Liver (tissue), 9 donors: ENCODE results near the gene MTMR12. TPM values are rescaled to one million over a fixed set of nuclear protein-coding genes. Genes with fewer than 3 reads are reported as not detected.

Experiments
- DNase-seq: peaks from one replicate; pipeline ENCODE4 v3.0.0-alpha.2; 2017; ENCODE audit warnings: low spot score
- H3K27ac ChIP-seq, 2 donors: one replicate each; pipeline ENCODE4 v1.7.0; 2013; ENCODE audit warnings: inconsistent platforms in 2 of 2, low read length in 2 of 2, control low read depth in 1 of 2, low read depth in 1 of 2, mild to moderate bottlenecking in 1 of 2
- H3K27me3 ChIP-seq, 4 donors: one replicate each; pipeline versions ENCODE4 v1.6.1 to v1.7.0; 2013; ENCODE audit warnings: low read length in 3 of 4, inconsistent platforms in 1 of 4, mild to moderate bottlenecking in 1 of 4, moderate library complexity in 1 of 4; ENCODE audit not compliant: control insufficient read depth in 4 of 4, insufficient read depth in 4 of 4
- H3K36me3 ChIP-seq, 4 donors: one replicate each; pipeline versions ENCODE4 v1.6.1 to v1.7.0; 2013; ENCODE audit warnings: low read length in 3 of 4, mild to moderate bottlenecking in 3 of 4, low read depth in 1 of 4, moderate library complexity in 1 of 4; ENCODE audit not compliant: control insufficient read depth in 4 of 4, insufficient read depth in 3 of 4
- H3K4me1 ChIP-seq, 4 donors: one replicate each; pipeline versions ENCODE4 v1.6.1 to v1.7.0; 2013; ENCODE audit warnings: low read length in 3 of 4, mild to moderate bottlenecking in 3 of 4, moderate library complexity in 1 of 4; ENCODE audit not compliant: control insufficient read depth in 4 of 4, insufficient read depth in 4 of 4
- H3K4me3 ChIP-seq, 3 donors: one replicate each; pipeline versions ENCODE4 v1.6.1 to v1.7.0; 2013; ENCODE audit warnings: low read length in 3 of 3, control low read depth in 1 of 3, low read depth in 1 of 3, mild to moderate bottlenecking in 1 of 3
- H3K9ac ChIP-seq, 2 donors: one replicate each; pipeline ENCODE4 v1.7.0; 2013; ENCODE audit warnings: low read length in 2 of 2, mild to moderate bottlenecking in 2 of 2, moderate library complexity in 2 of 2, control low read depth in 1 of 2, low read depth in 1 of 2
- H3K9me3 ChIP-seq, 4 donors: one replicate each; pipeline versions ENCODE4 v1.6.1 to v1.7.0; 2013; ENCODE audit warnings: low read length in 3 of 4; ENCODE audit not compliant: control insufficient read depth in 4 of 4
- ATF3 ChIP-seq: IDR thresholded peaks from 2 replicates; pipeline ENCODE4 v1.6.1; 2016; ENCODE audit warnings: antibody characterized with exemption
- CTCF ChIP-seq: fragments of 150-350 bp; IDR thresholded peaks from 2 replicates; pipeline ENCODE4 v1.5.1; 2017; ENCODE audit warnings: improper control_type of control experiment, low read depth, low read length; ENCODE audit not compliant: missing input control
- EGR1 ChIP-seq, 2 donors: IDR thresholded peaks; 2 replicates each; pipeline ENCODE4 v1.6.1; 2016 to 2018; ENCODE audit warnings: antibody characterized with exemption in 2 of 2, low read depth in 2 of 2
- FOXA1 ChIP-seq: IDR thresholded peaks from 2 replicates; pipeline ENCODE4 v1.6.1; 2016; ENCODE audit warnings: antibody characterized with exemption
- FOXA2 ChIP-seq: IDR thresholded peaks from 2 replicates; pipeline ENCODE4 v1.6.1; 2016; ENCODE audit warnings: antibody characterized with exemption
- GABPA ChIP-seq, 2 donors: IDR thresholded peaks in 1 of 2; conservative IDR thresholded peaks in 1 of 2; 2 replicates each; pipeline ENCODE4 v1.6.1; 2016; ENCODE audit warnings: antibody characterized with exemption in 2 of 2, mild to moderate bottlenecking in 1 of 2, moderate library complexity in 1 of 2
- HNF4A ChIP-seq, 2 donors: conservative IDR thresholded peaks; 2 replicates each; pipeline ENCODE4 v1.6.1; 2016; ENCODE audit warnings: antibody characterized with exemption in 2 of 2, mild to moderate bottlenecking in 2 of 2
- HNF4G ChIP-seq: IDR thresholded peaks from 2 replicates; pipeline ENCODE4 v1.6.1; 2016; ENCODE audit warnings: antibody characterized with exemption
- JUND ChIP-seq, 2 donors: IDR thresholded peaks; 2 replicates each; pipeline ENCODE4 v1.6.1; 2016; ENCODE audit warnings: antibody characterized with exemption in 2 of 2
- NR2F2 ChIP-seq: IDR thresholded peaks from 2 replicates; pipeline ENCODE4 v1.6.1; 2016; ENCODE audit warnings: antibody characterized with exemption
- RAD21 ChIP-seq, 2 donors: IDR thresholded peaks; 2 replicates each; pipeline ENCODE4 v1.6.1; 2016; ENCODE audit warnings: antibody characterized with exemption in 2 of 2, mild to moderate bottlenecking in 2 of 2
- RXRA ChIP-seq, 2 donors: IDR thresholded peaks; 2 replicates each; pipeline ENCODE4 v1.6.1; 2017 to 2018; ENCODE audit warnings: antibody characterized with exemption in 2 of 2, mild to moderate bottlenecking in 1 of 2
- SP1 ChIP-seq: IDR thresholded peaks from 2 replicates; pipeline ENCODE4 v1.6.1; 2018; ENCODE audit warnings: antibody characterized with exemption, mild to moderate bottlenecking
- TAF1 ChIP-seq: conservative IDR thresholded peaks from 2 replicates; pipeline ENCODE4 v1.6.1; 2016; ENCODE audit warnings: antibody characterized with exemption, mild to moderate bottlenecking
- YY1 ChIP-seq: IDR thresholded peaks from 2 replicates; pipeline ENCODE4 v1.6.1; 2016; ENCODE audit warnings: antibody characterized with exemption, mild to moderate bottlenecking
- WGBS: extraction: QIAGEN DNeasy Blood & Tissue Kit; methylation state at CpG from one replicate; pipeline ENCODE4 v1.1.7; 2013; 5-methylcytosine and 5-hydroxymethylcytosine counted together
- polyA plus RNA-seq, 2 donors: library from polyadenylated mRNA; stranded (reverse) in 1 of 2; unstranded in 1 of 2; fragments of 200-250 nt in 1 of 2; fragments of >200 nt in 1 of 2; fragmentation: Nextera tagmentation in 1 of 2; extraction: Ambion mirVana in 1 of 2; gene quantifications; one replicate each; pipeline versions ENCODE4 v1.2.1 to v1.2.3, GENCODE V29; 2013 to 2015
- total RNA-seq, 2 donors: library from RNA; depleted of rRNA; stranded (reverse); fragments of >200 nt; gene quantifications; one replicate each; pipeline ENCODE4 v1.2.3, GENCODE V29; 2014
- TF ChIP-seq, protein P1 (sequence below): IDR thresholded peaks from 2 replicates; pipeline ENCODE4 v1.6.1; 2016; ENCODE audit warnings: antibody characterized with exemption
- TF ChIP-seq, protein P2 (sequence below): IDR thresholded peaks from 2 replicates; pipeline ENCODE4 v1.6.1; 2016; ENCODE audit warnings: antibody characterized with exemption
- TF ChIP-seq, protein P3 (sequence below): IDR thresholded peaks from 2 replicates; pipeline ENCODE4 v1.6.1; 2016; ENCODE audit warnings: antibody characterized with exemption, mild to moderate bottlenecking
- donor health status: healthy.
- donor health status: healthy.
- donor health status: healthy.
- donor health status: healthy.
- donor health status: healthy.

Gene MTMR12
- total and polyA plus RNA-seq, 4 donors, result 4.4 to 28.7 (median 15.8) TPM

DNA sequence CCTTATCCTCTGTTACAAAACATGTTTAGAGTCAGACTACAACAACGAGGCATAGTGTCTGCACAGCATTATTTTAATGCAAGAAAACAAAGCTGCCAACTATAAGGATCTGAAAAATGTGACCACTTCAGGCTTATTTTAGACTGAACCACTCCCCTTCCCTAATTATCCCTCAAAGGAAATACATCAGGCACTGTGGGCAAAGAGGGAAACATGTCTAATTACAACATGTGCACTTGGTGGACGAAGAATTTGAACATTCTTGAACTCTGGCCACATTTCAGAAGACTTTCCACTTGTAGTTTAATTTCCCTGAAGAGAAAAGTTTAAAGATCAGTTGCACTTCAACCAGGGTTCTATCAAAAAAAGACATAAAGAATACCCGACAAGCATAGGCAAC is 3.8 kb downstream of the MTMR12 start:
- TF ChIP-seq RXRA (IDR thresholded peaks at IDR 0.05) (peak in 1 of 2 donors; percentile 11), SP1 (peak; percentile 6), YY1 (no peak)
- TF ChIP-seq, protein P1, sequence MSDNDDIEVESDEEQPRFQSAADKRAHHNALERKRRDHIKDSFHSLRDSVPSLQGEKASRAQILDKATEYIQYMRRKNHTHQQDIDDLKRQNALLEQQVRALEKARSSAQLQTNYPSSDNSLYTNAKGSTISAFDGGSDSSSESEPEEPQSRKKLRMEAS, result no peak
- H3K36me3 ChIP-seq, result no peaks in the 10 kb centered on the region
- H3K4me3 ChIP-seq, result no peak overlapping the region
- peaks cover 2 to 40% (median 21%) of the 10 kb centered on the region in 4 donors for H3K4me1 ChIP-seq
- no peaks in the 10 kb centered on the region for H3K27me3 ChIP-seq
- 49% methylated on average over 3 of the region's 3 CpGs for WGBS
- no peak for DNase-seq
- no peak overlapping the region for H3K9ac ChIP-seq
- H3K27ac ChIP-seq, result no peak overlapping the region
- no peaks in the 10 kb centered on the region for H3K9me3 ChIP-seq

DNA sequence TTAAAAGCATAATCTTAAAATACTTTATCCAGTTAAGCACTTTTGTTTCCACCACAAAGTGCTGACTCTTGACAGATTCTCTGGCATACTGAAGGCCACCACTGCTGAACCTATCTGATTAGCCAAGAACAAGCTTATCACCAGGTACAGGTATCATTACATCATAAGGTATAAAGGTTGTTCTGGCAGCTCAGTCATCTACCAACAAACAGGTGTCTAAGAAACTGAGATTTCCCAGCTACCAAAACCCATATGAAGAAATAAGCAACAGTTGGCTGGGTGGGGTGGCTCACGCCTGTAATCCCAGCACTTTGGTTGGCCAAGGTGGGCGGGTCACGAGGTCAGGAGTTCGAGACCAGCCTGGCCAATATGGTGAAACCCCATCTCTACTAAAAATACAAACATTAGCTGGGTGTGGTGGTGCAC is 5.0 kb downstream of the MTMR12 start:
- Histone ChIP-seq H3K9me3 (no peaks in the 10 kb centered on the region), H3K9ac (no peak overlapping the region), H3K4me1 (peaks cover 2 to 48% (median 25%) of the 10 kb centered on the region in 4 donors), H3K27me3 (no peaks in the 10 kb centered on the region), H3K27ac (peak overlapping the region; percentile 22 to 53), H3K4me3 (no peak overlapping the region), H3K36me3 (no peaks in the 10 kb centered on the region)
- 43% methylated on average over 4 of the region's 4 CpGs for WGBS
- no peak for DNase-seq
- TF ChIP-seq FOXA2 (no peak), RAD21 (IDR thresholded peaks at IDR 0.05) (peak; percentile 21 to 24), ATF3 (peak; percentile 74), FOXA1 (no peak), RXRA (IDR thresholded peaks at IDR 0.05) (peak; percentile 9 to 54), HNF4A (conservative IDR thresholded peaks at IDR 0.05) (peak; percentile 71), HNF4G (peak; percentile 14), CTCF (no peak), YY1 (peak; percentile 37), TAF1 (no peak), GABPA (IDR thresholded peaks at IDR 0.05 in 1 of 2, conservative IDR thresholded peaks at IDR 0.05 in 1 of 2) (no peak), JUND (IDR thresholded peaks at IDR 0.05) (peak; percentile 29 to 50), SP1 (peak; percentile 58), NR2F2 (no peak), EGR1 (IDR thresholded peaks at IDR 0.05; ENCODE audit: low read depth in 2 of 2) (no peak)
- TF ChIP-seq, protein P2, sequence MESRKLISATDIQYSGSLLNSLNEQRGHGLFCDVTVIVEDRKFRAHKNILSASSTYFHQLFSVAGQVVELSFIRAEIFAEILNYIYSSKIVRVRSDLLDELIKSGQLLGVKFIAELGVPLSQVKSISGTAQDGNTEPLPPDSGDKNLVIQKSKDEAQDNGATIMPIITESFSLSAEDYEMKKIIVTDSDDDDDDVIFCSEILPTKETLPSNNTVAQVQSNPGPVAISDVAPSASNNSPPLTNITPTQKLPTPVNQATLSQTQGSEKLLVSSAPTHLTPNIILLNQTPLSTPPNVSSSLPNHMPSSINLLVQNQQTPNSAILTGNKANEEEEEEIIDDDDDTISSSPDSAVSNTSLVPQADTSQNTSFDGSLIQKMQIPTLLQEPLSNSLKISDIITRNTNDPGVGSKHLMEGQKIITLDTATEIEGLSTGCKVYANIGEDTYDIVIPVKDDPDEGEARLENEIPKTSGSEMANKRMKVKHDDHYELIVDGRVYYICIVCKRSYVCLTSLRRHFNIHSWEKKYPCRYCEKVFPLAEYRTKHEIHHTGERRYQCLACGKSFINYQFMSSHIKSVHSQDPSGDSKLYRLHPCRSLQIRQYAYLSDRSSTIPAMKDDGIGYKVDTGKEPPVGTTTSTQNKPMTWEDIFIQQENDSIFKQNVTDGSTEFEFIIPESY, result no peak
- TF ChIP-seq, protein P1, result peak; percentile 44
- TF ChIP-seq, protein P3, sequence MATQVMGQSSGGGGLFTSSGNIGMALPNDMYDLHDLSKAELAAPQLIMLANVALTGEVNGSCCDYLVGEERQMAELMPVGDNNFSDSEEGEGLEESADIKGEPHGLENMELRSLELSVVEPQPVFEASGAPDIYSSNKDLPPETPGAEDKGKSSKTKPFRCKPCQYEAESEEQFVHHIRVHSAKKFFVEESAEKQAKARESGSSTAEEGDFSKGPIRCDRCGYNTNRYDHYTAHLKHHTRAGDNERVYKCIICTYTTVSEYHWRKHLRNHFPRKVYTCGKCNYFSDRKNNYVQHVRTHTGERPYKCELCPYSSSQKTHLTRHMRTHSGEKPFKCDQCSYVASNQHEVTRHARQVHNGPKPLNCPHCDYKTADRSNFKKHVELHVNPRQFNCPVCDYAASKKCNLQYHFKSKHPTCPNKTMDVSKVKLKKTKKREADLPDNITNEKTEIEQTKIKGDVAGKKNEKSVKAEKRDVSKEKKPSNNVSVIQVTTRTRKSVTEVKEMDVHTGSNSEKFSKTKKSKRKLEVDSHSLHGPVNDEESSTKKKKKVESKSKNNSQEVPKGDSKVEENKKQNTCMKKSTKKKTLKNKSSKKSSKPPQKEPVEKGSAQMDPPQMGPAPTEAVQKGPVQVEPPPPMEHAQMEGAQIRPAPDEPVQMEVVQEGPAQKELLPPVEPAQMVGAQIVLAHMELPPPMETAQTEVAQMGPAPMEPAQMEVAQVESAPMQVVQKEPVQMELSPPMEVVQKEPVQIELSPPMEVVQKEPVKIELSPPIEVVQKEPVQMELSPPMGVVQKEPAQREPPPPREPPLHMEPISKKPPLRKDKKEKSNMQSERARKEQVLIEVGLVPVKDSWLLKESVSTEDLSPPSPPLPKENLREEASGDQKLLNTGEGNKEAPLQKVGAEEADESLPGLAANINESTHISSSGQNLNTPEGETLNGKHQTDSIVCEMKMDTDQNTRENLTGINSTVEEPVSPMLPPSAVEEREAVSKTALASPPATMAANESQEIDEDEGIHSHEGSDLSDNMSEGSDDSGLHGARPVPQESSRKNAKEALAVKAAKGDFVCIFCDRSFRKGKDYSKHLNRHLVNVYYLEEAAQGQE, result peak; percentile 50
